IMR-90 (cell line): Measurements from ENCODE around the gene SKP1. TPM values are rescaled to one million over a fixed set of nuclear protein-coding genes. Genes with fewer than 3 reads are reported as not detected.

Source experiments
- ATAC-seq: fragments of 200-7000 bp; cut with Tn5 transposase; 2 replicates; pipeline ENCODE4 v1.9.1; 2020; ENCODE audit warnings: low read depth, mild to moderate bottlenecking, moderate library complexity
- BruUV-seq: library from RNA; stranded (reverse); fragments of 400-500 nt; replicated peaks from 2 replicates; lab custom pipeline; 2021; lab: Mats Ljungman, UMichigan
- CTCF ChIA-PET: fragments of 300-600 bp; formaldehyde crosslinking; extraction: SDS; loops from one replicate; lab custom pipeline; 2021; ENCODE audit warnings: antibody characterized with exemption; lab: Yijun Ruan, JAX
- POLR2A ChIA-PET: fragments of 300-600 bp; sonication (Branson Sonifier 250); formaldehyde crosslinking; loops from one replicate; lab custom pipeline; 2022; ENCODE audit warnings: antibody characterized with exemption; ENCODE audit not compliant: unreplicated experiment; lab: Charles Lee
- DNase-seq: peaks from one replicate; pipeline ENCODE4 v3.0.0; 2013
- H2AFZ ChIP-seq: replicated peaks from 2 replicates; pipeline ENCODE3; 2013; ENCODE audit warnings: low read length, mild to moderate bottlenecking; ENCODE audit not compliant: poor library complexity
- H2AK5ac ChIP-seq: 2 replicates; pipeline ENCODE4 v1.6.1; 2013; ENCODE audit warnings: low read depth, low read length, inconsistent platforms
- H2AK9ac ChIP-seq: replicated peaks from 2 replicates; pipeline ENCODE3; 2013; ENCODE audit warnings: mild to moderate bottlenecking, low read depth, low read length, moderate library complexity; ENCODE audit not compliant: poor library complexity
- H2BK120ac ChIP-seq: 2 replicates; pipeline ENCODE4 v1.6.1; 2013; ENCODE audit warnings: low read depth, low read length, inconsistent platforms
- H2BK15ac ChIP-seq: 3 replicates; pipeline ENCODE4 v1.6.1; 2013; ENCODE audit warnings: low read depth, low read length, inconsistent platforms
- H2BK20ac ChIP-seq: 2 replicates; pipeline ENCODE4 v1.6.1; 2013; ENCODE audit warnings: low read depth, mild to moderate bottlenecking, inconsistent platforms, low read length, moderate library complexity
- H2BK5ac ChIP-seq: 2 replicates; pipeline ENCODE4 v1.6.1; 2013; ENCODE audit warnings: mild to moderate bottlenecking, low read depth, low read length, inconsistent platforms; ENCODE audit not compliant: poor library complexity, severe bottlenecking
- H3K14ac ChIP-seq: replicated peaks from 2 replicates; pipeline ENCODE4 v1.6.1; 2013; ENCODE audit warnings: low read depth, low read length, inconsistent platforms
- H3K18ac ChIP-seq: 2 replicates; pipeline ENCODE4 v1.6.1; 2013; ENCODE audit warnings: low read depth, low read length, control low read depth
- H3K23ac ChIP-seq: 2 replicates; pipeline ENCODE4 v1.6.1; 2013; ENCODE audit warnings: low read depth, low read length, inconsistent platforms
- H3K27ac ChIP-seq: 2 replicates; pipeline ENCODE4 v1.5.1; 2013; ENCODE audit warnings: mild to moderate bottlenecking, control low read depth, low read length; ENCODE audit not compliant: insufficient read depth
- H3K27me3 ChIP-seq: 2 replicates; pipeline ENCODE4 v1.6.1; 2013; ENCODE audit warnings: low read length; ENCODE audit not compliant: control insufficient read depth, insufficient read depth
- H3K36me3 ChIP-seq: 2 replicates; pipeline ENCODE4 v1.6.1; 2013; ENCODE audit warnings: low read length, mixed read lengths; ENCODE audit not compliant: control insufficient read depth, insufficient read depth
- H3K4ac ChIP-seq: 2 replicates; pipeline ENCODE4 v1.6.1; 2013; ENCODE audit warnings: low read depth, low read length, inconsistent platforms
- H3K4me1 ChIP-seq: 2 replicates; pipeline ENCODE4 v1.6.1; 2013; ENCODE audit warnings: low read length, mixed read lengths; ENCODE audit not compliant: control insufficient read depth, insufficient read depth
- H3K4me2 ChIP-seq: 2 replicates; pipeline ENCODE4 v1.6.1; 2013; ENCODE audit warnings: low read depth, mild to moderate bottlenecking, control low read depth, low read length, moderate library complexity
- H3K4me3 ChIP-seq: 2 replicates; pipeline ENCODE4 v1.5.1; 2013; ENCODE audit warnings: low read depth, mild to moderate bottlenecking, control low read depth, low read length, moderate library complexity; ENCODE audit not compliant: insufficient read depth
- H3K56ac ChIP-seq: 2 replicates; pipeline ENCODE4 v1.6.1; 2013; ENCODE audit warnings: low read length, inconsistent platforms; ENCODE audit not compliant: insufficient read depth; ENCODE audit errors: extremely low read depth
- H3K79me1 ChIP-seq, 2 experiments: 2 replicates each; pipeline ENCODE4 v1.6.1; 2013; ENCODE audit warnings: low read length in 2 of 2, inconsistent platforms in 1 of 2, low read depth in 1 of 2
- H3K9ac ChIP-seq: 2 replicates; pipeline ENCODE4 v1.6.1; 2013; ENCODE audit warnings: low read depth, low read length, control low read depth
- H3K9me1 ChIP-seq: 2 replicates; pipeline ENCODE4 v1.6.1; 2013; ENCODE audit warnings: low read length, inconsistent platforms; ENCODE audit not compliant: insufficient read depth
- H3K9me3 ChIP-seq: 2 replicates; pipeline ENCODE4 v1.6.1; 2013; ENCODE audit warnings: low read length; ENCODE audit not compliant: control insufficient read depth, insufficient read depth
- H4K20me1 ChIP-seq: 2 replicates; pipeline ENCODE4 v1.6.1; 2013; ENCODE audit warnings: low read length, inconsistent platforms; ENCODE audit not compliant: insufficient read depth
- H4K5ac ChIP-seq: 2 replicates; pipeline ENCODE4 v1.6.1; 2013; ENCODE audit warnings: mild to moderate bottlenecking, low read depth, low read length, control low read depth
- H4K8ac ChIP-seq, 2 experiments: 2 replicates each; pipeline ENCODE4 v1.6.1; 2013; ENCODE audit warnings: low read depth in 2 of 2, low read length in 2 of 2, control low read depth in 1 of 2, inconsistent platforms in 1 of 2
- H4K91ac ChIP-seq: 2 replicates; pipeline ENCODE4 v1.6.1; 2013; ENCODE audit warnings: low read depth, low read length, inconsistent platforms; ENCODE audit not compliant: insufficient read depth
- BHLHE40 ChIP-seq: fragments of 150-350 bp; IDR thresholded peaks from 2 replicates; pipeline ENCODE4 v1.6.1; 2016; ENCODE audit warnings: mild to moderate bottlenecking, low read depth, low read length
- CEBPB ChIP-seq: IDR thresholded peaks from 2 replicates; pipeline ENCODE4 v1.6.1; 2012; ENCODE audit warnings: low read depth, low read length, improper control_type of control experiment
- FOS ChIP-seq: fragments of 150-350 bp; IDR thresholded peaks from 2 replicates; pipeline ENCODE4 v1.6.1; 2016; ENCODE audit warnings: low read depth, low read length
- MAZ ChIP-seq: IDR thresholded peaks from 2 replicates; pipeline ENCODE4 v1.6.1; 2012; ENCODE audit warnings: low read depth, mild to moderate bottlenecking, low read length, improper control_type of control experiment, moderate library complexity, borderline replicate concordance
- NFE2L2 ChIP-seq: fragments of 150-350 bp; IDR thresholded peaks from 2 replicates; pipeline ENCODE4 v1.6.1; 2016; ENCODE audit warnings: low read depth, mild to moderate bottlenecking, low read length
- POLR2A ChIP-seq: IDR thresholded peaks from 2 replicates; pipeline ENCODE4 v1.6.1; 2012; ENCODE audit warnings: mild to moderate bottlenecking, low read depth, low read length
- RAD21 ChIP-seq: IDR thresholded peaks from 2 replicates; pipeline ENCODE4 v1.6.1; 2012; ENCODE audit warnings: low read length, improper control_type of control experiment
- RCOR1 ChIP-seq: IDR thresholded peaks from 2 replicates; pipeline ENCODE4 v1.6.1; 2012; ENCODE audit warnings: mild to moderate bottlenecking, low read length, improper control_type of control experiment; ENCODE audit not compliant: insufficient replicate concordance
- RFX5 ChIP-seq: IDR thresholded peaks from 2 replicates; pipeline ENCODE4 v1.8.0; 2012; ENCODE audit warnings: low read depth, mild to moderate bottlenecking, low read length, moderate library complexity
- SMC3 ChIP-seq: fragments of 150-350 bp; IDR thresholded peaks from 2 replicates; pipeline ENCODE4 v1.6.1; 2016; ENCODE audit warnings: low read depth, mild to moderate bottlenecking, antibody characterized with exemption, low read length, moderate library complexity
- WGBS, 2 experiments: methylation state at CpG; one replicate each; pipeline versions ENCODE4 v1.1.5 to v1.1.7; 2013; ENCODE audit warnings: missing lambda C conversion rate in 2 of 2; ENCODE audit not compliant: insufficient read length in 1 of 2; ENCODE audit errors: extremely low coverage in 2 of 2; 5-methylcytosine and 5-hydroxymethylcytosine counted together
- dilution Hi-C: fragments of 300-500 bp; cut with HindIII; formaldehyde crosslinking; loops from one replicate; pipeline ENCODE4 v1.14.3; 2018; ENCODE audit warnings: low sequenced_read_pairs; ENCODE audit not compliant: unreplicated experiment
- in situ Hi-C: fragments of 300-500 bp; cut with MboI; formaldehyde crosslinking; loops from 3 replicates; pipeline ENCODE4 v1.14.3; 2019; ENCODE audit warnings: low sequenced_read_pairs, inconsistent platforms, mixed read lengths
- intact Hi-C: fragments of 100-400 bp; cut with micrococcal nuclease; formaldehyde crosslinking; loops from 2 replicates; pipeline ENCODE4 v1.10.0; 2022
- polyA plus RNA-seq, 3 experiments: library from polyadenylated mRNA; depleted of rRNA; stranded (reverse); fragments of >200 nt; gene quantifications; 2 replicates each; pipeline ENCODE4 v1.2.3, GENCODE V29; 2012; ENCODE audit warnings: low replicate concordance in 1 of 3
- total RNA-seq: library from RNA; depleted of rRNA; stranded (reverse); fragments of >200 nt; gene quantifications from 2 replicates; pipeline ENCODE4 v1.2.3, GENCODE V29; 2012
- TF ChIP-seq, protein P1 (sequence below): fragments of 150-350 bp; IDR thresholded peaks from 2 replicates; pipeline ENCODE4 v1.6.1; 2017; ENCODE audit warnings: mild to moderate bottlenecking, antibody characterized with exemption, low read length, low read depth
- TF ChIP-seq, protein P2 (sequence below): conservative IDR thresholded peaks from 2 replicates; pipeline ENCODE4 v1.5.1; 2012; ENCODE audit warnings: mild to moderate bottlenecking, low read depth, low read length, improper control_type of control experiment

The SKP1 gene
- total and polyA plus RNA-seq, 2 of the 4 experiments (the other 2 are of a cell fraction) = 206 to 618 TPM

DNA sequence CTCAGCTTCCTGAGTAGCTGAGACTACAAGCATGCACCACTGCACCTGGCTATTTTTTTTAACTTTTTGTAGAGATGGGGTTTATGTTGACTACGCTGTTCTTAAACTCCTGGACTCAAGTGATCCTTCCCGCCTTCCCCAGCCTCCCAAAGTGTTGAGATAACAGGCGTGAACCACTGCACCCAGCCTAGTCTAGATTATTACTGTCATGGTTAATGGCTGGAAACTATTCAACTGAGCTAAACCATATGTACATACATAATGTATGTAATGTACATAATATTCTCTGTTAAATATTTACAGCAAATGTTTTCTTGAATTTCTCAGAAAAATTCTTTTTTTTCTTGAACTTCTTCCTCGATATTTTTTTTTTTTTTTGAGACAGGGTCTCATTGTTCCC, 27.8 kb upstream of the SKP1 start:
- POLR2A ChIA-PET = no interaction called here
- no peak overlapping the region for H3K56ac ChIP-seq
- H3K14ac ChIP-seq = no peak overlapping the region
- H2BK15ac ChIP-seq = no peak overlapping the region
- H2BK120ac ChIP-seq = no peak overlapping the region
- no peak overlapping the region for H2BK5ac ChIP-seq
- H2AK5ac ChIP-seq = no peak overlapping the region
- no peak overlapping the region for H3K27ac ChIP-seq
- H3K79me1 ChIP-seq = peaks cover 16 to 63% of the 10 kb centered on the region in 2 experiments
- H4K91ac ChIP-seq = no peak overlapping the region
- peaks cover 32% of the 10 kb centered on the region for H3K36me3 ChIP-seq
- H2AK9ac ChIP-seq = no peak overlapping the region
- in situ Hi-C loops (no loop called here), intact Hi-C loops (no loop called here), dilution Hi-C loops (no loop called here)
- no peak overlapping the region for H4K8ac ChIP-seq
- no peak overlapping the region for H3K4me2 ChIP-seq
- TF ChIP-seq RCOR1 (no peak), SMC3 (no peak), POLR2A (no peak), FOS (no peak), RFX5 (no peak), NFE2L2 (no peak), CEBPB (no peak), RAD21 (no peak), BHLHE40 (no peak), MAZ (no peak)
- TF ChIP-seq, protein P1, sequence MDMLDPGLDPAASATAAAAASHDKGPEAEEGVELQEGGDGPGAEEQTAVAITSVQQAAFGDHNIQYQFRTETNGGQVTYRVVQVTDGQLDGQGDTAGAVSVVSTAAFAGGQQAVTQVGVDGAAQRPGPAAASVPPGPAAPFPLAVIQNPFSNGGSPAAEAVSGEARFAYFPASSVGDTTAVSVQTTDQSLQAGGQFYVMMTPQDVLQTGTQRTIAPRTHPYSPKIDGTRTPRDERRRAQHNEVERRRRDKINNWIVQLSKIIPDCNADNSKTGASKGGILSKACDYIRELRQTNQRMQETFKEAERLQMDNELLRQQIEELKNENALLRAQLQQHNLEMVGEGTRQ = no peak
- TF ChIP-seq, protein P2, sequence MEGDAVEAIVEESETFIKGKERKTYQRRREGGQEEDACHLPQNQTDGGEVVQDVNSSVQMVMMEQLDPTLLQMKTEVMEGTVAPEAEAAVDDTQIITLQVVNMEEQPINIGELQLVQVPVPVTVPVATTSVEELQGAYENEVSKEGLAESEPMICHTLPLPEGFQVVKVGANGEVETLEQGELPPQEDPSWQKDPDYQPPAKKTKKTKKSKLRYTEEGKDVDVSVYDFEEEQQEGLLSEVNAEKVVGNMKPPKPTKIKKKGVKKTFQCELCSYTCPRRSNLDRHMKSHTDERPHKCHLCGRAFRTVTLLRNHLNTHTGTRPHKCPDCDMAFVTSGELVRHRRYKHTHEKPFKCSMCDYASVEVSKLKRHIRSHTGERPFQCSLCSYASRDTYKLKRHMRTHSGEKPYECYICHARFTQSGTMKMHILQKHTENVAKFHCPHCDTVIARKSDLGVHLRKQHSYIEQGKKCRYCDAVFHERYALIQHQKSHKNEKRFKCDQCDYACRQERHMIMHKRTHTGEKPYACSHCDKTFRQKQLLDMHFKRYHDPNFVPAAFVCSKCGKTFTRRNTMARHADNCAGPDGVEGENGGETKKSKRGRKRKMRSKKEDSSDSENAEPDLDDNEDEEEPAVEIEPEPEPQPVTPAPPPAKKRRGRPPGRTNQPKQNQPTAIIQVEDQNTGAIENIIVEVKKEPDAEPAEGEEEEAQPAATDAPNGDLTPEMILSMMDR = no peak
- BruUV-seq = no TSS peak
- WGBS, 2 experiments = no CpG with 5 or more reads among the region's 4 CpGs
- H3K9me1 ChIP-seq = peaks cover 9% of the 10 kb centered on the region; the same call in 1 of the 2 replicates
- no peak overlapping the region for H3K18ac ChIP-seq
- H3K4ac ChIP-seq = no peak overlapping the region
- no peak overlapping the region for H4K5ac ChIP-seq
- no peak overlapping the region for H3K4me3 ChIP-seq
- no peak overlapping the region for H2AFZ ChIP-seq
- H3K4me1 ChIP-seq = no peaks in the 10 kb centered on the region
- CTCF ChIA-PET = interaction anchor here (0.5 to 1.2 kb wide), 2 partner anchors 38 to 1911 kb away, joined by 3 read pairs; no protein-coding TSS in a partner anchor
- no peaks in the 10 kb centered on the region for H3K9me3 ChIP-seq
- H3K9ac ChIP-seq = no peak overlapping the region
- ATAC-seq = no peak
- H4K20me1 ChIP-seq = peaks cover 74% of the 10 kb centered on the region
- DNase-seq = no peak
- no peak overlapping the region for H3K23ac ChIP-seq
- H2BK20ac ChIP-seq = no peak overlapping the region
- no peaks in the 10 kb centered on the region for H3K27me3 ChIP-seq
